Inflammatory macrophage treated with lipopolysaccharide for 1 hour (primary cell): ENCODE measurements around the gene GGCT.
"Not testable (repeated sequence)": the region's sequence is repeated elsewhere in the genome, so short reads cannot be mapped to it uniquely, and the experiment has no call there.

Source experiments
- DNase-seq, 2 donors: peaks; one replicate each; pipeline ENCODE4 v3.0.0-alpha.2; 2020 to 2022

Gene GGCT, protein sequence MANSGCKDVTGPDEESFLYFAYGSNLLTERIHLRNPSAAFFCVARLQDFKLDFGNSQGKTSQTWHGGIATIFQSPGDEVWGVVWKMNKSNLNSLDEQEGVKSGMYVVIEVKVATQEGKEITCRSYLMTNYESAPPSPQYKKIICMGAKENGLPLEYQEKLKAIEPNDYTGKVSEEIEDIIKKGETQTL

DNA sequence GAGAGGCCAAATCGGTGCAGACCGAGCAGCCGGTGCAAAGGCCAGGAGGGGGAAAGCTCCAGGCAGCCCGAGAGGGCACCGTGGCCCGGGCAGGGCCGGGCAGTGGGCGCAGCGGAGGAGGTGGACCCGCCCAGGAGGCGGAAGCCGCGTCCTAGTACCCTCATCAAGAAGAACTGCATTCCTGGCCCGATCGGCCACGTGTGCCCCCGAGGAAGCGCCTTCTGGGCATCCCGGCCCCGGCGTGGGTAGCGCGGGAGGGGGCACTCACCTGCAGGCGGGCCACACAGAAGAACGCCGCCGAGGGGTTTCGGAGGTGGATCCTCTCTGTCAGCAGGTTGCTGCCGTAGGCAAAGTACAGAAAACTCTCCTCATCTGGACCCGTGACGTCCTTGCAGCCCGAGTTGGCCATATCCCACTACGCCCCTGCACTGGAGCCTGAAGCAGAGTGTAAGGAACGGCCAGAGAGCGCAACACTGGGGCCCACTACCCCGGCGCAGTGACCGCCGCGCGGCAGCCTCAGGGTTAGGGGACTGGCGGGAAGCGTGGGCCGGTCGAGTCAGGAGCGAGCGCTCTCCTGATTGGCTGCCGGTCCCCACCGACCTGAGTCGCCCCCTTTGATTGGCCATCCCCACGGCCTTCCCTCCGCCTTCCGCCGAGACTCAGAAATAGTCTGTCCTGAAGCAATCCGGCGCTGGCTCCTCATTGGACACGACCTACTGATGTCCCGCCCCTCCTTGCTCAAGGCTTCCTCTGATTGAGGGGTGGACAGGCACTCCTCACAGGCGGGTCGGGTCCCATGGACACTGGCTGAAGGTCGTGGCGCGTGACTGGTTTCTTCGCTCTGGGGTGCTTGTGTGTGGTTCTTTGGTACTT is at the start of gene GGCT:
TSS of gene GGCT (minus strand) at position 529 of the 873 bp plus-strand sequence. CDS start at position 409, 120 bp downstream.
- DNase-seq = peak; percentile 99

DNA sequence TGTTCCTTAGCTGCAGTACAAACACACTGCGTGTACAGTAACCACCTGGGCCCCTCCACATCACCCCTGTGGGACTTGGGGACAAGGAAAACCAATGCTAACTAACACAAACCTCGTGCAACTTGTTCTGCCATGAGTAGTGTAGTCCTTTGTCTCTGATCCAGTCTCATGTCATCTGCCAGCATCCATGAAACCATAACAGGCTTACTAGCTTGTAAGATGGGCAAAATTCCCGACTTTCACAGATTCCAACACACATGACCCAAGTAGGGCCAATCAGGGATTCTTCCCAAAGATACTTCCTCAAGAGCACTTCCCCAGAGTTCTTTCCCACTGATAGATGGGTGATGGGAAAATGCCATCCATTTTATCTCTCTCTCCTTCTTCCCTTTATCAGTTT is 48.9 kb upstream of the GGCT start:
- DNase-seq = no peak

DNA sequence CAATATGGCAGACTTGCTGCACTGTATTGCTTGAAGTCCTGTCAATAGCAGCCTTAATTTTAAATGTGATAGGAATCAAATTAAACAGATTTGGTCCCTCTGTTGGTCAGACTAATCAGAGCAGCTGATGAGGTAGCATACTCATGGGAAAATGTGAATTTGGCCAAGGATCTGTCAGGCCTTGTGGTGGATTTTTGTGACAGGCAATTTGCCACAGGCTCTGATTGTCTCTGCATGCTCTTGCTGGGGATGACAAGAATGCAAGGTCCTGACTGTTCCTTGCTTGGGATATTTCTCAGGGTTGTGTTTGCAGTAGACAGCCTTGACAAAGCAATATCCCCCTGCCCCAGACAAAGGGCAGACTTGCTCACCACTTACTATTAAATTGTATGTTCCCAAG is 48.5 kb upstream of the GGCT start:
- DNase-seq = no peak

DNA sequence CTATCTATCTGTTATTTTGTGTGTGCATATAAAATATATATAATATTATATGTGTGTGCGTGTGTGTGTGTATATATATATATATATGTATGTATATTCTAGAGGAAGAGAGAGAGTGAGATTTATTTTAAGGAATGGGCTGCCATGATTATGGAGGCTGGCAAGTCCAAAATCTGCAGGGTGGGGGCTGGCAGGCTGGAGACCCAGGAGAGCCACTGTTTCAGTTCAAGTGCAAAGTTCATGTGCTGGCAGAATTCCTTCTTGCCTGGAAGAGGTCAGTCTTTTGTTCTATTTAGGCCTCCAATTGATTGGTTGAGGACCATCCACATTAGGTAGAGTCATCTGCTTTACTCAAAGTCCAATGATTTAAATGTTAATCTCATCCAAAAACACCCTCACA is 47.7 kb upstream of the GGCT start:
- DNase-seq = no peak

DNA sequence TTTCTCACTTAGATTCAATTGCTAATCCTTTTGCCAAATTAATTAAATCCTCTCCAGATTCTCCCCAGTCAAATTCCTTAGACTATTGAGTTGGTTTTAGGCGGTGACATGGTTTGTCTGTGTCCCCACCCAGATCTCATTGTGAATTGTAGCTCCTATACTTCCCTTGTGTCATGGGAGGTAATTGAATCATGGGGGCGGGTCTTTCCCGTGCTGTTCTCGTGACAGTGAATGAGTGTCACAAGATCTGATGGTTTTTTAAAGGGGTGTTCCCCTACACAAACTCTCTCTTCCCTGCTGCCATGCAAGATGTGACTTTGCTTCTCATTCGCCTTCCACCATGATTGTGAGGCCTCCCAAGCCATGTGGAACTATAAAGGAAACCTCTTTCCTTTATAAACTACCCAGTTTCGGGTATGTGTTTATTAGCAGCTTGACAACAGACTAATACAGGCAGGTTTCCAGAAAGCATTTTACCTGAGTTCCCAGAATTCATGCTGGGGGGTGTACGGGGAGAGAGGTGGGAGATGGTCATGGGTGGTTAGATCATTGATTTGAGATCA is 45.4 kb upstream of the GGCT start:
- DNase-seq = peak; percentile 94 to 98

DNA sequence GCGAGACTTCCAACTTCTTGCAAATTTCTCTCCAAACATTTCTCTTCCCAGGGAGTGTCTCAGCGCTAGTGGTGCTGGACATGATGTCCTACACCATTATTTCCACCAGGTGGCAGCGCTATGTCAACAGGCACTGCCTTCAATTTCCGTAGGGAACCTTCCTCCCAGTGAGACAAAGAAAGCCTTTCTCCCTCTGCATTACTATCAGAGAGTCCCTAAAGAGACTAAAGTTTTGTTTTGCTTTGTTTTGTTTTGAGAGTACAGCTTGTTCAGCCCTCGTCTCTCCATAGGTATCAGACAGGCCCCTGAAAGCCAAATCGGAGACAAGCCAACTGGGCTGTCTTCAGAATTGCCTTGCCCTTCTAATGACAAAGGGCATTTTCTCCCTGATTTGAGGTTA is 44.2 kb upstream of the GGCT start:
- peak; percentile 76 to 92 for DNase-seq

DNA sequence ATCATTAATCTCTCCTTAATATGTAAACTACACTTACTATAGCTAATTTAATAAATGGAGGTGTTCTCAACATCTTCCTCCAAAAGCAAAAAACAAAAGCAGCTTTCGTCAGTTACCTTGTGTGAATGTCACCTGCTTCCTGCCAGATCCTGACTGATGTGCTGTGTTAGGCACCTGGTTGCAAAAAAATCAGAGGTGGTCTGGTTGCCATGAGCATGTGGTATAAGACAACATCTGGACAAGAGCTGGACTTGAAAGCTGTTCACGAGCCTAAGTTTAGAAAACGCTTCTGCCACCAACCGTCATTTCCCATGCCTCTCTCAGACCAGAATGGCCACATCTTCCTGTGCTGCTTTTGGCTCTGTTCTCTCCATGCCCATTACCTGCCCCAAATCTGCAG is 42.0 kb upstream of the GGCT start:
- DNase-seq = no peak

DNA sequence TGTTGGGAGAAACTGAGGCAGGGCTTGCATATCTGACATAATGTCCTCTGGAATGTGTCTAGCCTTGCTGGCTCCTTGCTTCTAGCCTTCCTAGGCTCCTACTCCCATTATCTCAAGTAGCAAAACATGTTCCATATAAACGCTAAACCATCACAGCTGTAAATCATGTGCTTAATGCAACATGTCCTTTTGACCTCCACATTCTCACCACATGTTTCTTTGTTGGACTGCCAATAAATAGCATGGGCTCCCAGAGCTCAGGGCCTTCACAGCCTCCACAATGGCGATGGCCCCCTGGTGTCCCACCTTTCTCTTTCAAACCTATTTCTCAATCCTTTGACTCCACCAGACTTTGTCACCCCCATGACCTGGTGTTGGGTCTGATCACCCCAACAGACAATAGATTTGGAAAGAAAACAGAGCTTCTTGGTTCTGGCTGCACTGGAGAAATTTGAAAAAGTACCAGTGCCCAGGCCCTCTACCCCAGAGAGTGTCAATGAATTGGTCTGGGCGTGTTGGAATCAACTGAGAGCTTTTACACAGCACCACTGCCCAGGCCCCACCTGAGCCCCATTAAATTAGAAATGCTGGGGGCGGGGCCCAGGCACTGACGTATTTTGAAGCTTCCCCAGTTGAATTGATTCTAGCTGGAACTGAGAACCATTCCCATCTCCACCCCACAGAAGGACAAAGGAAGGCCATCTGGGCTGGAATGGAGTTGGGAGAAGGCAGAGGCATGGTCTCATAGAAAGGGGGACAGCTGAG is 41.3 kb upstream of the GGCT start:
- no peak for DNase-seq

DNA sequence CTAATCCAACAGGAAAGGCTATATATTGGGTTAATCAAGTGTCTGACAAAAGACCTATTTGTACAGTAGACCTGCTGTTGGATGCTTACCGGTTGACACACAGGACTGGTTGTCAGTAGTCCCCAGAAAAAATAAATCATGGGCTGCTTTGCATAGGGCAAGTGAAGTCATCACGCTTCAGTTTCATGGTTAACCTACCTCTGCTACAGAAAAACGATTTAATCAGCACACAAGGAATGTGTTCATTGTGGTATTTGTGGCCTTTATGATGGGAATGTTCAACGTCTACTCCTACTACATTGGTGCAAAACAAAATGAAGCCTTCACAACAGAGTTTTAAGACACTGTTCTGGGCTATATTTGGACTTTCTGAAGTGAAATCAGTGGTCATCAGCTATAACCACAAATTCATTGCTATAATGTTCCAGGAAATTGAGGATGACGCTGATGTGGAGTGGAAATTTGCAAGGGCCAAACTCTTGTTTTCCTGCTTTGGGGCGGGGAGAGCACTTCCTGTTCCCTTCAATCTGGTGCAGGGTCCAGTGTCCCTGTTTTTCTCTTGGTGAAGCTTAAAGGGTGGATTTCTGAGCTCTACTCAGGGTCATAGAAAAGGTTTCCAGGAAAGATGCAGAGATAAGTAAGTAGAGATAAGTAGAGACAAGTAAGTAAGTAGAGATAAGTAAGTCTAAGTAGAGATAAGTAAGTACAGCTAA is 39.3 kb upstream of the GGCT start:
- DNase-seq = no peak

DNA sequence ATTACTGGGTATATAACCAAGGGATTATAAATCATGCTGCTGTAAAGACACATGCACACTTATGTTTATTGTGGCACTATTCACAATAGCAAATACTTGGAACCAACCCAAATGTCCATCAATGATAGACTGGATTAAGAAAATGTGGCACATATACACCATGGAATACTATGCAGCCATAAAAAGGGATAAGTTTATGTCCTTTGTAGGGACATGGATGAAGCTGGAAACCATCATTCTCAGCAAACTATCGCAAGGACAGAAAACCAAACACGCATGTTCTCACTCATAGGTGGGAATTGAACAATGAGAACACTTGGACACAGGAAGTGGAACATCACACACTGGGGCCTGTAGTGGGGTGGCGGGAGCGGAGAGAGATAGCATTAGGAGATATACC is 38.5 kb upstream of the GGCT start:
- DNase-seq = not testable (repeated sequence)

DNA sequence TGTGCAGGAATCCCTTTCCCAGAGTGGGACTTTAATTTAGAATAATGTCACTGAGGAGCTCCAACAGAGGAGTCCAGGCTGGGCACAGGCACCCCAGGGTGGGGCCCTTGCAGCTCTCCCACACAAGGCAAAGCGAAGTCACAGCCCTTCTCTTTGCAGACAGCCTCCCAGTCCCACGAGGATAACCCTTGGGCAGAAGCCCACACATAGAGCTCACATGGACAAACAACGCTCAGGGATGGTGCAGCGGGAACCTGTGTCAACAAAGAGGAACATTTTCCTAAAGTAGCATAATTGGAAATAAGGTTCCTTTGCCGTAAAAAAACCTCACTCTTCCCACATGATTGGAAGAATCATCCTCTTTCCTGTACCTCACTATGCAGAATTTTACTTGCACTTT is 29.3 kb upstream of the GGCT start:
- DNase-seq = no peak

DNA sequence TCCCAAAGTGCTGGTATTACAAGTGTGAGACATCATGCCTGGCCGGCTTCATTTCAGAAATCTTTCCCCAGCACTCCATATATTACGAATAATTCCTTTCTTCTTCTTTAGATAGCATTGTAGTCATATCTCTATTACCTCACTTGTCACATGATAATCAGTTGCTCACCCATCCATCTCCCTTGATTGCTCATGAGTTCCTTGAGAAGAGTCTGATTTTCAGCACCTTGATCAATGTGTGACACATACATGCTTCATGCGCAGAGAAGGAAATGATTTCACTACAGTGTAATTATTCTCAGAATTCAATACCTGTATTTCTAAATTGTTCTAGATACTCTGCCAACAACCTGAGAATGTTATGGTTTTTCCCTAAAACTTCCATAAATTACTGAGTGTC is 26.7 kb upstream of the GGCT start:
- DNase-seq = peak in 1 of 2 donors; percentile 28

DNA sequence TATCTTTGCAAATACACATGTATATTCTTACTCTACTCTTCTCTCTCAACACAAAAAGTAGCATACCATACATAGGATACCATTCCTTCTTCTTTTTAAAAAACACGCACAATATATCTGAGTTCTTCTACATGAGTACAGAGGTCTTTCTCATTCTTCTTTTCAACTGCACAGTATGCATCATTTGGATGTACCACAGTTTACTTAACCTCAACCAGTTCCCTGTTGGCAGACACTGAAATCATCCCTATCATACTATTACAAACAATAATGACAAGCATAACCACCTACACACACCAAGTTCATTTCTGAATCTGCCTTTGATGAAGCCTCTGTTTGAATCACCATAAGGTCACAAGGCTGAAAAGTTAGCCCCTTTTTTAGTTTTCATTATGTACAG is 25.7 kb upstream of the GGCT start:
- DNase-seq = no peak

DNA sequence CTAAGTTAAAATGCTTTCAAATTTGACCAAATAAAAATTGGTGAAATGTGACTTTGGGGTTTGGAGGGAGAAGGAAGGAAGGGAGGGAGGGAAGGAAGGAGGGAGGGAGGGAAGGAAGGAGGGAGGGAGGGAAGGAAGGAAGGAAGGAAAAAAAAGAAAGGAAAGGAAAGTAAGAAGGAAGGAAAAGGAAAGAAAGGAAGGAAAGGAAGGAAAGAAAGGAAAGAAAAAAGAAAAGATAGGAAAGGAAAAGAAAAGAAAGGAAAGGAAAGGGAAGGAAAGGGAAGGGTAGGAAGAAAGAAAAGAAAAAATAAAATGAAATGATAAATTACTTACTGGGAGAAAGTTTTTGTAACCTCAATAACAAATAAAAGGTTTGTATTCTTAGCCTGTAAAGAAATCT is 24.1 kb upstream of the GGCT start:
- no peak for DNase-seq

DNA sequence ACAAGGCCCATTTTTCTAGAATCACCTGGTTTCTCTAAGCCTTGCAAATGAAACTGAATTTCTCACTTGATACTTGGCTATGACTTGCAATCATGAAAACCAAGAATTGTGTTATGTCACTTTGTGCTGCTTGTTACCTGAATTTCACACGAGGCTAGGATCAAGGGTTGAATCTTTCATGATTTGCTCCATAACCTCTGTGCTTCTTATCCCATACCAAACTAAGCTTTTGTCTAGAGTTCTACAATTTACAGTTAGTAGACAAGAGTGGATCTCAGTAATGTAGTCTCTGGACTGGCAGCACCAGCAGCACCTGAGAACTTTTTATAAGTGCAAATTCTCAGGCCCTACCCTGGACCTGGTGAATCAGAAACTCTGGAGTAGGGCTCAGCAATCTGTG is 22.7 kb upstream of the GGCT start:
- not testable (repeated sequence) for DNase-seq

DNA sequence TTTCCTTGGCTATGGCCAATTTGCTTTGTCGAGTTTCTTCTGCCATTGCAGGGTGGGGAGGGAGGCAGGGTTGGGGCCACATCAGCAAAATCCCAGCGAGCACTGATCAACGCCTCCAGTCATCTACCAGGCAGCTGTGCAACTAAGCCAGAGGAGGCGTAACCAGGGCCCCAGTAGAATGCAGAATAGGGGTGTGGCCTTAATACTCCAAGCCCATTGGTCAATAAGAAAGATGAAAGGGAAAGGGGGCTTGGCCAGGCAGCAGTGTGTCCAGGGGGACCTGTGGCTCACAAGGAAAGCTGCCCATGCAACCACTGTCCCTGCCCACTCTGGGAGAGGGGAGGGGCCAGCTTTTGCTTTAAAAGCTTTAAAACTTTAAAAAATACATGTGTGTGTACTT is 21.5 kb upstream of the GGCT start:
- no peak for DNase-seq

DNA sequence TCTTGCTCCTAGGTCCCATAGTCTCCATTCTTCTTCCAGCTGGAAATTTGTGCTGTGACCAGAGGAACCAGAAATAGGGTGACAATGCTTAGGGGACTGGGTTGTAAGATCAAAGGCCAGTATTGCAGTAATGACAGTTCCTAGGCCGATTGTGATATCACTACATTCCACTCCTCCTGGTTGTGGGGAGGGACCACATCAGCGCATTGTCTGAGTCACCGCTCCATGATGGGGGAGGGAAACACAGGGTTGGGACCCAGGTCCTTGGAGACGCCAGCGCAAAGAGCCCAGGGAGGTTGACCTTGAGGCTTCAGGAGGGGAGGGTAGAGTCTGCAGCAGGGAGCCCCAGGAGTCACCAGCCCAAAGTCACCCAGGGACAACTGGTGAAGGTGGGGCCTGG is 20.8 kb upstream of the GGCT start:
- no peak for DNase-seq

DNA sequence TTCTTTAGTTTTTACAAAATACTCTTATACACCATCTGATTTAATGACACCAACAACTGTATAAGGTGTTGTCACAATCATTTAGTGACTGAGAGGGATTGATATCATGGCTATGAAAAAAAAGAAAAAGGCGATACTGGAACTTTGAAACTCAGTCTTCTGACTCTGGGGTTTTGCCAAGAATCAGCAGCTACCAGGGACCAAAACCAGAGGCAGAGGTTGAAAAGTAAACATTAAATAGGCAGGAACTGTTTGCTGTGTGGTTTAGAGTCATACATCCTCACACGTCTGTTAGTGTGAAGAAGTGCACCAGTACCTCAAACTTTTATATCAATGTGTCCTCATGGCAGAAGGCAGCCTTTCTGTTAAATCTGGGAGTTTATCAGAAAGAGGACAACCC is 19.9 kb upstream of the GGCT start:
- no peak for DNase-seq

DNA sequence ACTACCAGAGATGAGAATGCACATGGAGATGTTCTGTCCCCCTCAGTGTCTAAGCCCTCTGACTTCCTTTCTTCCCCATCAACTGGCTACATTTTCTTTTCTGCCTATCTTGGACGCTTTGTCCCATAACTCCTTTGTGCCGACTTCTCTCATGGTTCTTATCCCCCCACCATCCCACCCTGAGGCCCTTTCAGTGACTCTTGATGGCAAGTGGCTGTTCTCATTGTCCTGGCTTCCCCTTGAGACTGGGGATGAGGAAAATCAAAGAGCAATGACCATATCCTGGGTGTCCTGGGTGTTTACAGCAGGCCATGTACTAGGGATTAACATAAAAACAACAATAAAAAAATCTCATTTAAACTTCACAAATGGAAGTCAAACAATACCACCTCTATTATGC is 18.8 kb upstream of the GGCT start:
- no peak for DNase-seq

DNA sequence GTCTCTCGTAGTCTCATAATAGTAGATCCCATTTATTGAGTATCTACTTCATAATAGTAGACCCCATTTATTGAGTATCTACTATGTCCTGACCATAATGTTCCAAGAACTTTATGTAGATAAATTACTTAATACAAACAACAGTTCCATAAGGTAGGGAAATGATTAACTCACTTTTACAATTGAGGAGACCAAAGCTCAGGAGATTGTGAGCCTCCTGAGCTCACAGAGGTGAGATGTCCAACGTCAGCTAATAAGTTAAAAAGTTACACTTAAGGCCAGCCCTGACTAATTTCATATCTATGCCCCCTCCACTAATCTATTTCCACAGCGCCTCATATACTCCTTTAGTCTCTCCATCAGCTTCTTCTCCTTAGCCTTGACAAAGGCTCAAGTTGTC is 17.5 kb upstream of the GGCT start:
- no peak for DNase-seq

DNA sequence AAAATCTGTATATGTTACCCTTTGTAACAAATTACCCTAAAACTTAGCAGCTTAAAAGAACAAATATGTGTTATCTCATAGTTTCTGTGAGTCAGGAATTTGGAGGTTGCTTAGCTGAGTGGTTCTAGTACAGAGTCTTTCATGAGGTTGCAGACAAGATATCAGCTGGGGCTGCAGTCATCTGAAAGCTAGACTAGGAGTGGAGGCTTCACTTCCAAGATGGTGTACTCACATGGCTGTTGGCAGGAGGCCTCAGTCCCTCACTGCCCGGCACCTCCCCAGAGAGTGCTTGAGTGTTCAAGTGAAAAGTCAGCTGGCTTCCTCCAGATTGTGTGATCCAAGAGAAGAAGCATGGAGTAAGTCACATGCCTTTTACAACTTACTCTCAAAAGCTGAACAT is 16.9 kb upstream of the GGCT start:
- no peak for DNase-seq

DNA sequence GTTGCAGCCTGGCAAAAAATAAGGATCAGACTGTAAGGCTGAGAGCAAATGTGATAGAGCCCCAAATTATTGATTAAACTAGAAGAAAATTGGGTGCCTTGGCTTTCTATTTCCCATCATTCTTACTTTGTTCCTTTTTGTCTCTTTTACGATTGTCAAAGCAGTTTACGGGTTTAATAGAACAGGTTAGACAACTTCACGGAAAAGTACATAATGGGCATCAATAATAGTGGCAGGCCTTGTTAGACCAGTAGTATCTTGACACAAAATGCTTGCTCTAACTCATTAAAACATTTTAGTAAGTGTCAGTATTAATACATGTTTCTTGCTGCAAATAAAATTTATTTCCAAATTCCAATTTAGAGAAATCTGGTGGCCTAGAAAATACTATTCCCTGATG is 14.5 kb upstream of the GGCT start:
- no peak for DNase-seq

DNA sequence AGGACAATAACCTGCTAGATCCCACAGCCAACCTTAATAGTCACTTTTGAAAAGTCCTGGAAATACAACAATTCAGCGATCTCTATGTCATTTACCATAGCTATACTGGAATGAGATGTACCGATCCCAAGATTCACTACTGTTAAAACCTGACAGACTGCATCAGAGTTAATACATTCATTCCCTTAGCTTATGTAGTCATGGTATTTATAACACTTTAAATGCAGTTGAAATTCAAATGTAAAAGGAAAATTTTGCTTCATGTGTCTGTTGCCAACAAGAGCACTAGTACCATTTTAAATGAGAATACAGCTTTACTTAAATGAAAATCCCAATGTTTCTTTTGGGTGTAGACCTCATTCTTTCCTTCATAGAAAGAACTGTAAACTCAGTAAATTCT is 11.1 kb upstream of the GGCT start:
- DNase-seq = no peak
